ENCODE measurements around the gene GPR180. TPM values are rescaled to one million over a fixed set of nuclear protein-coding genes. Genes with fewer than 3 reads are reported as not detected.

The GPR180 gene
- total RNA-seq = 8.1 and 10.6 TPM in 2 replicates

GRCh38 chr13:94601446-94602431 lies at the start of gene GPR180:
Gene GPR180, plus strand, starts transcription at chr13:94601857. Its CDS starts 71 bp downstream, at chr13:94601928.

GRCh38 chr13:94595950-94596574 lies 5.6 kb upstream of the GPR180 start, which contains the start of gene TGDS:
Gene TGDS, minus strand, starts transcription at chr13:94596152. Its CDS starts 16 bp downstream, at chr13:94596136.

Other genes with a start within 250 kb of the GPR180 start
- gene DCT, start 122.2 kb upstream of the GPR180 start, total RNA-seq = 0.17 TPM in 1 of 2 replicates, not detected in the other
- 7.4 and 13.1 TPM in 2 replicates for gene TGDS, start 5.7 kb upstream of the GPR180 start, total RNA-seq
- not detected in 2 replicates for gene SOX21, start 110.7 kb downstream of the GPR180 start, total RNA-seq

All from smooth muscle cell of trachea (primary cell).